Measurements from ENCODE around the gene PATL1. TPM values are rescaled to one million over a fixed set of nuclear protein-coding genes. Genes with fewer than 3 reads are reported as not detected.

PATL1 gene
- polyA plus RNA-seq, 4 donors = 14.5 to 36.2 (median 19.0) TPM

- no peak overlapping the region for H3K4me3 ChIP-seq (ENCODE audit: low read depth in 1 of 3, low read length in 3 of 3)
- H3K27me3 ChIP-seq (ENCODE audit: control insufficient read depth in 3 of 3, insufficient read depth in 3 of 3, low read length in 3 of 3) = no peaks in the 10 kb centered on the region
- peaks cover 0 to 3% (median 0%) of the 10 kb centered on the region in 3 donors for H3K36me3 ChIP-seq (ENCODE audit: control insufficient read depth in 3 of 3, insufficient read depth in 2 of 3, low read depth in 1 of 3, low read length in 3 of 3)
- no peak for FAIRE-seq
- H3K27ac ChIP-seq (ENCODE audit: low read depth in 1 of 3, low read length in 2 of 3) = no peak overlapping the region
- WGBS, 3 donors = 92 to 95% (median 94%) methylated on average over 11 of the region's 11 CpGs
- peaks cover 1 to 20% (median 6%) of the 10 kb centered on the region in 3 donors for H3K4me1 ChIP-seq (ENCODE audit: control insufficient read depth in 3 of 3, insufficient read depth in 2 of 3, low read depth in 1 of 3, low read length in 2 of 3)
- no peaks in the 10 kb centered on the region for H3K9me3 ChIP-seq (ENCODE audit: control insufficient read depth in 2 of 2, insufficient read depth in 1 of 2, low read depth in 1 of 2, low read length in 1 of 2)
- no peak for DNase-seq
Measured at GRCh38 chr11:59671471-59671870, 2.6 kb upstream of the PATL1 start.

GRCh38 chr11:59669611-59670009, 773 bp upstream of the PATL1 start:
- Histone ChIP-seq H3K9me3 (ENCODE audit: control insufficient read depth in 2 of 2, insufficient read depth in 1 of 2, low read depth in 1 of 2, low read length in 1 of 2) (no peaks in the 10 kb centered on the region), H3K27ac (ENCODE audit: low read depth in 1 of 3, low read length in 2 of 3) (peak overlapping the region; percentile 76 to 99 (median 99)), H3K4me3 (ENCODE audit: low read depth in 1 of 3, low read length in 3 of 3) (peak overlapping the region; percentile 37 to 70 (median 49)), H3K36me3 (ENCODE audit: control insufficient read depth in 3 of 3, insufficient read depth in 2 of 3, low read depth in 1 of 3, low read length in 3 of 3) (peaks cover 0 to 10% (median 6%) of the 10 kb centered on the region in 3 donors), H3K27me3 (ENCODE audit: control insufficient read depth in 3 of 3, insufficient read depth in 3 of 3, low read length in 3 of 3) (no peaks in the 10 kb centered on the region), H3K4me1 (ENCODE audit: control insufficient read depth in 3 of 3, insufficient read depth in 2 of 3, low read depth in 1 of 3, low read length in 2 of 3) (peaks cover 1 to 12% (median 6%) of the 10 kb centered on the region in 3 donors)
- FAIRE-seq = no peak
- WGBS, 3 donors = 3 to 7% (median 5%) methylated on average over 22 of the region's 22 CpGs
- peak in 1 of 2 donors; percentile 47 for DNase-seq

GRCh38 chr11:59668188-59668949, 468 bp downstream of the PATL1 start:
- Histone ChIP-seq H3K36me3 (ENCODE audit: control insufficient read depth in 3 of 3, insufficient read depth in 2 of 3, low read depth in 1 of 3, low read length in 3 of 3) (peaks cover 0 to 13% (median 8%) of the 10 kb centered on the region in 3 donors), H3K4me1 (ENCODE audit: control insufficient read depth in 3 of 3, insufficient read depth in 2 of 3, low read depth in 1 of 3, low read length in 2 of 3) (peaks cover 1 to 12% (median 6%) of the 10 kb centered on the region in 3 donors), H3K9me3 (ENCODE audit: control insufficient read depth in 2 of 2, insufficient read depth in 1 of 2, low read depth in 1 of 2, low read length in 1 of 2) (no peaks in the 10 kb centered on the region), H3K4me3 (ENCODE audit: low read depth in 1 of 3, low read length in 3 of 3) (peak overlapping the region; percentile 93 to 94 (median 93)), H3K27me3 (ENCODE audit: control insufficient read depth in 3 of 3, insufficient read depth in 3 of 3, low read length in 3 of 3) (no peaks in the 10 kb centered on the region), H3K27ac (ENCODE audit: low read depth in 1 of 3, low read length in 2 of 3) (peak overlapping the region; percentile 69 to 88 (median 79))
- DNase-seq (peak in 1 of 2 donors; percentile 32), FAIRE-seq (no peak)
- 0 to 1% (median 1%) methylated on average over 27 to 39 of the region's 39 CpGs for WGBS, 3 donors

GRCh38 chr11:59667812-59668187, 1.0 kb downstream of the PATL1 start:
- FAIRE-seq (no peak), DNase-seq (peak in 1 of 2 donors; percentile 45)
- Histone ChIP-seq H3K27ac (ENCODE audit: low read depth in 1 of 3, low read length in 2 of 3) (peak overlapping the region; percentile 51 to 88 (median 79)), H3K27me3 (ENCODE audit: control insufficient read depth in 3 of 3, insufficient read depth in 3 of 3, low read length in 3 of 3) (no peaks in the 10 kb centered on the region), H3K9me3 (ENCODE audit: control insufficient read depth in 2 of 2, insufficient read depth in 1 of 2, low read depth in 1 of 2, low read length in 1 of 2) (no peaks in the 10 kb centered on the region), H3K36me3 (ENCODE audit: control insufficient read depth in 3 of 3, insufficient read depth in 2 of 3, low read depth in 1 of 3, low read length in 3 of 3) (peaks cover 0 to 13% (median 8%) of the 10 kb centered on the region in 3 donors), H3K4me1 (ENCODE audit: control insufficient read depth in 3 of 3, insufficient read depth in 2 of 3, low read depth in 1 of 3, low read length in 2 of 3) (peaks cover 1 to 12% (median 6%) of the 10 kb centered on the region in 3 donors), H3K4me3 (ENCODE audit: low read depth in 1 of 3, low read length in 3 of 3) (peak overlapping the region in 2 of 3 donors; percentile 93)
- WGBS, 3 donors = 6 to 29% (median 7%) methylated on average over 3 of the region's 3 CpGs

- H3K27ac ChIP-seq (ENCODE audit: low read depth in 1 of 3, low read length in 2 of 3) = peak overlapping the region in 1 of 3 donors; percentile 88
Measured at GRCh38 chr11:59666969-59667368, 1.9 kb downstream of the PATL1 start.

GRCh38 chr11:59660621-59661020, 8.2 kb downstream of the PATL1 start:
- Histone ChIP-seq H3K9me3 (ENCODE audit: control insufficient read depth in 2 of 2, insufficient read depth in 1 of 2, low read depth in 1 of 2, low read length in 1 of 2) (no peaks in the 10 kb centered on the region), H3K27me3 (ENCODE audit: control insufficient read depth in 3 of 3, insufficient read depth in 3 of 3, low read length in 3 of 3) (no peaks in the 10 kb centered on the region), H3K36me3 (ENCODE audit: control insufficient read depth in 3 of 3, insufficient read depth in 2 of 3, low read depth in 1 of 3, low read length in 3 of 3) (peaks cover 17 to 43% (median 30%) of the 10 kb centered on the region in 3 donors), H3K4me1 (ENCODE audit: control insufficient read depth in 3 of 3, insufficient read depth in 2 of 3, low read depth in 1 of 3, low read length in 2 of 3) (no peaks in the 10 kb centered on the region), H3K27ac (ENCODE audit: low read depth in 1 of 3, low read length in 2 of 3) (no peak overlapping the region), H3K4me3 (ENCODE audit: low read depth in 1 of 3, low read length in 3 of 3) (no peak overlapping the region)
- DNase-seq (no peak), FAIRE-seq (no peak)
- WGBS, 3 donors = 87 to 90% (median 88%) methylated on average over 1 of the region's 1 CpG

More at GRCh38 chr11:59666969-59667368, 1.9 kb downstream of the PATL1 start:
- H3K27me3 ChIP-seq (ENCODE audit: control insufficient read depth in 3 of 3, insufficient read depth in 3 of 3, low read length in 3 of 3) = no peaks in the 10 kb centered on the region
- WGBS, 3 donors = 6 to 41% (median 32%) methylated on average over 1 of the region's 1 CpG
- peaks cover 1 to 12% (median 6%) of the 10 kb centered on the region in 3 donors for H3K4me1 ChIP-seq (ENCODE audit: control insufficient read depth in 3 of 3, insufficient read depth in 2 of 3, low read depth in 1 of 3, low read length in 2 of 3)
- H3K36me3 ChIP-seq (ENCODE audit: control insufficient read depth in 3 of 3, insufficient read depth in 2 of 3, low read depth in 1 of 3, low read length in 3 of 3) = peaks cover 0 to 13% (median 8%) of the 10 kb centered on the region in 3 donors
- FAIRE-seq (no peak), DNase-seq (peak in 1 of 2 donors; percentile 6)
- H3K9me3 ChIP-seq (ENCODE audit: control insufficient read depth in 2 of 2, insufficient read depth in 1 of 2, low read depth in 1 of 2, low read length in 1 of 2) = no peaks in the 10 kb centered on the region
- no peak overlapping the region for H3K4me3 ChIP-seq (ENCODE audit: low read depth in 1 of 3, low read length in 3 of 3)

- FAIRE-seq = no peak
- Histone ChIP-seq H3K27ac (ENCODE audit: low read depth in 1 of 3, low read length in 2 of 3) (no peak overlapping the region), H3K27me3 (ENCODE audit: control insufficient read depth in 3 of 3, insufficient read depth in 3 of 3, low read length in 3 of 3) (no peaks in the 10 kb centered on the region)
Measured at GRCh38 chr11:59659981-59660380, 8.9 kb downstream of the PATL1 start.

GRCh38 chr11:59658036-59658435, 10.8 kb downstream of the PATL1 start:
- 91 to 96% (median 94%) methylated on average over 5 of the region's 5 CpGs for WGBS, 3 donors

More at GRCh38 chr11:59659981-59660380, 8.9 kb downstream of the PATL1 start:
- Histone ChIP-seq H3K36me3 (ENCODE audit: control insufficient read depth in 3 of 3, insufficient read depth in 2 of 3, low read depth in 1 of 3, low read length in 3 of 3) (peaks cover 23 to 43% (median 31%) of the 10 kb centered on the region in 3 donors), H3K4me1 (ENCODE audit: control insufficient read depth in 3 of 3, insufficient read depth in 2 of 3, low read depth in 1 of 3, low read length in 2 of 3) (no peaks in the 10 kb centered on the region), H3K4me3 (ENCODE audit: low read depth in 1 of 3, low read length in 3 of 3) (no peak overlapping the region), H3K9me3 (ENCODE audit: control insufficient read depth in 2 of 2, insufficient read depth in 1 of 2, low read depth in 1 of 2, low read length in 1 of 2) (no peaks in the 10 kb centered on the region)
- DNase-seq = no peak
- 61 to 84% (median 78%) methylated on average over 2 of the region's 2 CpGs for WGBS, 3 donors

More at GRCh38 chr11:59658036-59658435, 10.8 kb downstream of the PATL1 start:
- no peak overlapping the region for H3K4me3 ChIP-seq (ENCODE audit: low read depth in 1 of 3, low read length in 3 of 3)
- H3K27ac ChIP-seq (ENCODE audit: low read depth in 1 of 3, low read length in 2 of 3) = no peak overlapping the region
- no peak for FAIRE-seq
- no peaks in the 10 kb centered on the region for H3K9me3 ChIP-seq (ENCODE audit: control insufficient read depth in 2 of 2, insufficient read depth in 1 of 2, low read depth in 1 of 2, low read length in 1 of 2)
- DNase-seq = no peak
- H3K27me3 ChIP-seq (ENCODE audit: control insufficient read depth in 3 of 3, insufficient read depth in 3 of 3, low read length in 3 of 3) = no peaks in the 10 kb centered on the region
- peaks cover 28 to 46% (median 34%) of the 10 kb centered on the region in 3 donors for H3K36me3 ChIP-seq (ENCODE audit: control insufficient read depth in 3 of 3, insufficient read depth in 2 of 3, low read depth in 1 of 3, low read length in 3 of 3)
- H3K4me1 ChIP-seq (ENCODE audit: control insufficient read depth in 3 of 3, insufficient read depth in 2 of 3, low read depth in 1 of 3, low read length in 2 of 3) = no peaks in the 10 kb centered on the region

All from small intestine (tissue), 7 donors.